Measurements from ENCODE around the gene PHGDH. TPM values are rescaled to one million over a fixed set of nuclear protein-coding genes. Genes with fewer than 3 reads are reported as not detected.
"Not testable (repeated sequence)": the region's sequence is repeated elsewhere in the genome, so short reads cannot be mapped to it uniquely, and the experiment has no call there.

Gene PHGDH
- total RNA-seq, 3 donors from 2014 or later (not counting 1 experiment from before 2014, with no cell fraction given), result 1.1 to 6.6 (median 5.8) TPM

GRCh38 chr1:119783354-119784185 is 71.8 kb downstream of the PHGDH start:
- TF ChIP-seq CTCF (IDR thresholded peaks at IDR 0.05), result no peak
- Histone ChIP-seq H3K27ac (ENCODE audit: low read length) (no peak overlapping the region), H3K9me3 (ENCODE audit: control insufficient read depth, insufficient read depth, low read length) (no peaks in the 10 kb centered on the region), H3K27me3 (ENCODE audit: control insufficient read depth, insufficient read depth, low read length) (no peaks in the 10 kb centered on the region), H3K4me1 (ENCODE audit: control insufficient read depth, insufficient read depth, low read length) (no peaks in the 10 kb centered on the region), H3K4me3 (ENCODE audit: low read length) (no peak overlapping the region), H3K36me3 (ENCODE audit: control insufficient read depth, insufficient read depth, low read length) (no peaks in the 10 kb centered on the region)
- H3K36me3 Mint-ChIP-seq, result no peaks in the 10 kb centered on the region
- no peak overlapping the region for H3K4me3 Mint-ChIP-seq
- intact Hi-C loops (cut with micrococcal nuclease), result no loop called here
- no peak overlapping the region for H3K27ac Mint-ChIP-seq
- no peak for ATAC-seq
- 76% methylated on average over 6 of the region's 6 CpGs for WGBS (ENCODE audit: insufficient coverage)
- DNase-seq, result no peak
- H3K4me1 Mint-ChIP-seq, result no peaks in the 10 kb centered on the region
- H3K9me3 Mint-ChIP-seq, result no peaks in the 10 kb centered on the region
- H3K27me3 Mint-ChIP-seq (ENCODE audit: low read depth in 2 of 2), result peaks cover 8 to 40% of the 10 kb centered on the region in 2 donors

- Mint-ChIP-seq H3K4me1 (no peaks in the 10 kb centered on the region), H3K4me3 (no peak overlapping the region), H3K27ac (no peak overlapping the region), H3K9me3 (no peaks in the 10 kb centered on the region), H3K27me3 (ENCODE audit: low read depth in 2 of 2) (peaks cover 8 to 40% of the 10 kb centered on the region in 2 donors), H3K36me3 (no peaks in the 10 kb centered on the region)
- ATAC-seq (no peak), DNase-seq (no peak)
- intact Hi-C loops (cut with micrococcal nuclease), result no loop called here
- Histone ChIP-seq H3K4me1 (ENCODE audit: control insufficient read depth, insufficient read depth, low read length) (no peaks in the 10 kb centered on the region), H3K27ac (ENCODE audit: low read length) (no peak overlapping the region), H3K27me3 (ENCODE audit: control insufficient read depth, insufficient read depth, low read length) (no peaks in the 10 kb centered on the region), H3K36me3 (ENCODE audit: control insufficient read depth, insufficient read depth, low read length) (no peaks in the 10 kb centered on the region), H3K4me3 (ENCODE audit: low read length) (no peak overlapping the region), H3K9me3 (ENCODE audit: control insufficient read depth, insufficient read depth, low read length) (no peaks in the 10 kb centered on the region)
- 79% methylated on average over 2 of the region's 3 CpGs for WGBS (ENCODE audit: insufficient coverage)
- TF ChIP-seq CTCF (IDR thresholded peaks at IDR 0.05), result no peak
Observed at GRCh38 chr1:119784191-119784781, 72.6 kb downstream of the PHGDH start.

- ATAC-seq; H3K27ac Mint-ChIP-seq; H3K4me3 ChIP-seq (ENCODE audit: low read length); H3K36me3 ChIP-seq (ENCODE audit: control insufficient read depth, insufficient read depth, low read length); H3K9me3 ChIP-seq (ENCODE audit: control insufficient read depth, insufficient read depth, low read length); intact Hi-C loops (cut with micrococcal nuclease); H3K27me3 ChIP-seq (ENCODE audit: control insufficient read depth, insufficient read depth, low read length); H3K4me3 Mint-ChIP-seq; H3K27ac ChIP-seq (ENCODE audit: low read length); H3K36me3 Mint-ChIP-seq; H3K9me3 Mint-ChIP-seq; DNase-seq; H3K4me1 ChIP-seq (ENCODE audit: control insufficient read depth, insufficient read depth, low read length); H3K4me1 Mint-ChIP-seq: not testable (repeated sequence)
- H3K27me3 Mint-ChIP-seq (ENCODE audit: low read depth in 2 of 2), result peaks cover 2 to 42% of the 10 kb centered on the region in 2 donors
- WGBS (ENCODE audit: insufficient coverage), result 90% methylated on average over 4 of the region's 7 CpGs
Observed at GRCh38 chr1:119786046-119786445, 74.3 kb downstream of the PHGDH start.

GRCh38 chr1:119786473-119787050 is 74.8 kb downstream of the PHGDH start:
- H3K36me3 Mint-ChIP-seq; H3K27ac Mint-ChIP-seq; H3K4me3 Mint-ChIP-seq; H3K4me1 Mint-ChIP-seq; H3K9me3 Mint-ChIP-seq; H3K27me3 ChIP-seq (ENCODE audit: control insufficient read depth, insufficient read depth, low read length); H3K9me3 ChIP-seq (ENCODE audit: control insufficient read depth, insufficient read depth, low read length); H3K4me3 ChIP-seq (ENCODE audit: low read length); ATAC-seq; H3K36me3 ChIP-seq (ENCODE audit: control insufficient read depth, insufficient read depth, low read length); DNase-seq; intact Hi-C loops (cut with micrococcal nuclease); H3K27ac ChIP-seq (ENCODE audit: low read length); H3K4me1 ChIP-seq (ENCODE audit: control insufficient read depth, insufficient read depth, low read length): not testable (repeated sequence)
- WGBS (ENCODE audit: insufficient coverage), result 93% methylated on average over 2 of the region's 4 CpGs
- H3K27me3 Mint-ChIP-seq (ENCODE audit: low read depth in 2 of 2), result peaks cover 2 to 47% of the 10 kb centered on the region in 2 donors
